WERI-Rb-1 (cell line): Measurements from ENCODE around the gene HMGB3.

Source experiments
- DNase-seq: peaks from one replicate; pipeline ENCODE4 v3.0.0-alpha.2; 2020
- H3K27ac ChIP-seq: fragments of 250-450 bp; sonication (Bioruptor Pico); 2 replicates; pipeline ENCODE4 v1.5.1; 2020; ENCODE audit warnings: mild to moderate bottlenecking, moderate library complexity
- H3K27me3 ChIP-seq: fragments of 250-450 bp; sonication (Bioruptor Pico); 2 replicates; pipeline ENCODE4 v1.5.1; 2021; ENCODE audit warnings: mild to moderate bottlenecking, low read depth, moderate library complexity; ENCODE audit not compliant: insufficient read depth, severe bottlenecking
- H3K36me3 ChIP-seq: fragments of 250-450 bp; sonication (Bioruptor Pico); 2 replicates; pipeline ENCODE4 v1.5.1; 2020; ENCODE audit warnings: mild to moderate bottlenecking, moderate library complexity
- H3K4me3 ChIP-seq: 2 replicates; pipeline ENCODE4 v1.5.1; 2011; ENCODE audit warnings: low read depth, mild to moderate bottlenecking, control low read depth, low read length
- H3K9me3 ChIP-seq: fragments of 250-450 bp; sonication (Bioruptor Pico); 2 replicates; pipeline ENCODE4 v1.5.1; 2021; ENCODE audit warnings: mild to moderate bottlenecking, moderate library complexity; ENCODE audit not compliant: severe bottlenecking
- TF ChIP-seq, protein P1 (sequence below): IDR thresholded peaks from 2 replicates; pipeline ENCODE4 v1.5.1; 2011; ENCODE audit warnings: low read depth, mild to moderate bottlenecking, control low read depth, inconsistent platforms, low read length

The HMGB3 gene

DNA sequence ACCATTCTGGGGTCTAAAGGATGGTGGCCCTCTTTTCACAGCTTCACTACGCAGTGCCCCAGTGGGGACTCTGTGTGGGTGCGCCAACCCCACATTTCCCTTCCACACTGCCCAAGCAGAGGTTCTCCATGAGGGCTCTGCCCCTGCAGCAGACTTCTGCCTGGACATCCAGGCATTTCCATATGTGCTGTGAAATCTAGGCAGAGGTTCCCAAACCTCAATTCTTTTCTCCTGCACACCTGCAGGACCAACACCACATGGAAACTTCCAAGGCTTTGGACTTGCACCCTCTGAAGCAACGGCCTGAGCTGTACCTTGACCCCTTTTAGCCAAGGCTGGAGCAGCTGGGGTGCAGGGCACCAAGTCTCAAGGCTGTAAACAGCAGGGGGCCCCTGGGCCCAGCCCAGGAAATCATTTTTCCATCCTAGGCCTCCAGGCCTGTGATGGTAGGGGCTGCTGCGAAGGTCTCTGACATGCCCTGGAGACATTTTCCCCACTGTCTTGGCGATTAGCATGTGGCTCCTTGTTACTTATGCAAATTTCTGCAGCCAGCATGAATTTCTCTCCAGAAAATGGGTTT is 30.1 kb downstream of the HMGB3 start:
- Histone ChIP-seq H3K4me3 (no peak overlapping the region), H3K9me3 (peaks cover 6% of the 10 kb centered on the region), H3K27ac (no peak overlapping the region), H3K36me3 (no peaks in the 10 kb centered on the region), H3K27me3 (peaks cover 44% of the 10 kb centered on the region)
- TF ChIP-seq, protein P1, sequence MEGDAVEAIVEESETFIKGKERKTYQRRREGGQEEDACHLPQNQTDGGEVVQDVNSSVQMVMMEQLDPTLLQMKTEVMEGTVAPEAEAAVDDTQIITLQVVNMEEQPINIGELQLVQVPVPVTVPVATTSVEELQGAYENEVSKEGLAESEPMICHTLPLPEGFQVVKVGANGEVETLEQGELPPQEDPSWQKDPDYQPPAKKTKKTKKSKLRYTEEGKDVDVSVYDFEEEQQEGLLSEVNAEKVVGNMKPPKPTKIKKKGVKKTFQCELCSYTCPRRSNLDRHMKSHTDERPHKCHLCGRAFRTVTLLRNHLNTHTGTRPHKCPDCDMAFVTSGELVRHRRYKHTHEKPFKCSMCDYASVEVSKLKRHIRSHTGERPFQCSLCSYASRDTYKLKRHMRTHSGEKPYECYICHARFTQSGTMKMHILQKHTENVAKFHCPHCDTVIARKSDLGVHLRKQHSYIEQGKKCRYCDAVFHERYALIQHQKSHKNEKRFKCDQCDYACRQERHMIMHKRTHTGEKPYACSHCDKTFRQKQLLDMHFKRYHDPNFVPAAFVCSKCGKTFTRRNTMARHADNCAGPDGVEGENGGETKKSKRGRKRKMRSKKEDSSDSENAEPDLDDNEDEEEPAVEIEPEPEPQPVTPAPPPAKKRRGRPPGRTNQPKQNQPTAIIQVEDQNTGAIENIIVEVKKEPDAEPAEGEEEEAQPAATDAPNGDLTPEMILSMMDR, result no peak
- no peak for DNase-seq

GRCh38 chrX:151015684-151016083 is 32.5 kb downstream of the HMGB3 start:
- TF ChIP-seq, protein P1, result no peak
- Histone ChIP-seq H3K9me3 (peaks cover 6% of the 10 kb centered on the region), H3K36me3 (no peaks in the 10 kb centered on the region), H3K4me3 (no peak overlapping the region), H3K27me3 (peaks cover 31% of the 10 kb centered on the region), H3K27ac (no peak overlapping the region)
- no peak for DNase-seq

DNA sequence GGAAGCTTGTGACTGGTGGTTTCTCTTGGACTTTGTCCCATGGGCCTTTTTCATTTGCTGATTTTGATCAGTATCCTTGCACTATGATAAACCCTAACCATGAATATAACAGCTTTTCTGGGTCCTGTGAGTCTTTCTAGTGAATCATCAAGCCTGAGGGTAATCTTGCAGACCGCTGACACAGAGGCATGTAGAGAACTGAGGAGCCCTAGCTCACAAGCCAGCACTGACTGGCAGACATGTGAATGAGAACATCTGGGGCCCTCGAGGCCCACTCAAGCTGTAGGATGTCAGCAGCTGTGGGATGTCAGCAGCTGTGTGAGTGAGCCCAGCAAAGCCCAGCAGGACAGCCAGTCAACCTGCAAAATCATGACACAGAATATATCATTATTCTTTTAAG is 36.7 kb downstream of the HMGB3 start:
- H3K27ac ChIP-seq, result no peak overlapping the region
- no peak overlapping the region for H3K4me3 ChIP-seq
- no peak for DNase-seq
- H3K36me3 ChIP-seq, result no peaks in the 10 kb centered on the region
- H3K9me3 ChIP-seq, result no peaks in the 10 kb centered on the region
- TF ChIP-seq, protein P1, result no peak
- peaks cover 20% of the 10 kb centered on the region for H3K27me3 ChIP-seq

DNA sequence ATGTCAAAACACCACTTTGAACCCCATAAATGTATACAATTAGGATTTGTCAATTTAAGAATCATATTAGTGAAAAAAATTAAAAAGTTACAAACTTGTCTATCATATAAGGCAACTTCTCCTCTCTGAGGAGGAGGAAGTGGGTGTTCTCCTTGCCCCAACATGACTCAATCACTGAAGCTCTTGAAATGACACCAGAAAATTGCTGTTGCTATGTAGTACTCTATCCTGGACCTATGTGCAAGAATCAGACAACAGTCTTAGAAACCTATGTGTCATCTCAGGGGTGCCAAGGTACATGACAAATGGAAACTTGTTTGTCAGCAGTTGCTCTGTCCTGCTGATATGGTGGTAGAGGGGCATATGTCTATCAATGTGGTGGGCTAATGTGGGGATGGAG is 47.7 kb downstream of the HMGB3 start:
- TF ChIP-seq, protein P1, result no peak
- H3K4me3 ChIP-seq, result no peak overlapping the region
- H3K27ac ChIP-seq, result no peak overlapping the region
- H3K27me3 ChIP-seq, result peaks cover 81% of the 10 kb centered on the region
- H3K9me3 ChIP-seq, result no peaks in the 10 kb centered on the region
- DNase-seq, result no peak
- H3K36me3 ChIP-seq, result no peaks in the 10 kb centered on the region

GRCh38 chrX:151031391-151031975 is 48.3 kb downstream of the HMGB3 start:
- no peak overlapping the region for H3K4me3 ChIP-seq
- peaks cover 81% of the 10 kb centered on the region for H3K27me3 ChIP-seq
- TF ChIP-seq, protein P1, result no peak
- H3K36me3 ChIP-seq, result no peaks in the 10 kb centered on the region
- no peaks in the 10 kb centered on the region for H3K9me3 ChIP-seq
- DNase-seq, result no peak
- H3K27ac ChIP-seq, result no peak overlapping the region

DNA sequence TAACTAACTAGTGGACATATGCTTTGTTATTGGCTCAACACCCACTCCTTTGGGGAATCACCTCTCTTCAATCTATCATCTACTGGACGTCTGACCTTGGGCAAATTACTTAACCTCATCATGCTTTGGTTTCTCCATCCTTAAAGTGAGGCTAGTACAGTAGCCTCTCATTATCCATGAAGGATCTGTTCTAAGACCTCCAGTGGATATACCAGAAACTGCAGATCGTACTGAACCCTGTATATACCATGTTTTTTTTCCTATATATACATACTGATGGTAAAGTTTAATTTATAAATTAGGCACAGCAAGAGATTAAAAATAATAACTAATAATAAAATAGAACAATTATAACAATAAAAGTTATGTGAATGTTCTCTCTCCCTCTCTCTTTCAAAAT is 56.2 kb downstream of the HMGB3 start:
- no peak for DNase-seq
- no peaks in the 10 kb centered on the region for H3K36me3 ChIP-seq
- no peak overlapping the region for H3K27ac ChIP-seq
- TF ChIP-seq, protein P1, result no peak
- peaks cover 72% of the 10 kb centered on the region for H3K27me3 ChIP-seq
- H3K9me3 ChIP-seq, result peaks cover 10% of the 10 kb centered on the region
- no peak overlapping the region for H3K4me3 ChIP-seq
